HepG2 (cell line): ENCODE measurements around the gene TMEM50B. TPM values are rescaled to one million over a fixed set of nuclear protein-coding genes. Genes with fewer than 3 reads are reported as not detected.
A peak's percentile ranks its signal among the peaks of the same experiment; 100 is the strongest.

Source experiments
- CC2D1A ChIP-seq: sonication (generic); formaldehyde crosslinking; IDR thresholded peaks from 2 replicates; pipeline ENCODE4 v1.8.1; 2023; ENCODE audit warnings: mild to moderate bottlenecking, missing genetic modification reagents
- FOSL2 ChIP-seq: sonication (generic); formaldehyde crosslinking; IDR thresholded peaks from 2 replicates; pipeline ENCODE4 v1.4.0; 2020; ENCODE audit warnings: missing genetic modification reagents
- GTF3A ChIP-seq: sonication (generic); formaldehyde crosslinking; conservative IDR thresholded peaks from 2 replicates; pipeline ENCODE4 v1.4.0; 2020; ENCODE audit warnings: mild to moderate bottlenecking, missing genetic modification reagents
- HDAC2 ChIP-seq: sonication (generic); formaldehyde crosslinking; IDR thresholded peaks from 2 replicates; pipeline ENCODE4 v1.4.0; 2020; ENCODE audit warnings: missing genetic modification reagents
- KAT8 ChIP-seq: IDR thresholded peaks from 2 replicates; pipeline ENCODE4 v1.6.1; 2016; ENCODE audit warnings: missing genetic modification reagents, missing compliant biosample characterization
- MAFG ChIP-seq: sonication (generic); formaldehyde crosslinking; IDR thresholded peaks from 2 replicates; pipeline ENCODE4 v1.5.1; 2020; ENCODE audit warnings: mild to moderate bottlenecking, missing genetic modification reagents
- MED8 ChIP-seq: sonication (generic); formaldehyde crosslinking; IDR thresholded peaks from 2 replicates; pipeline ENCODE4 v1.8.1; 2023; ENCODE audit warnings: mild to moderate bottlenecking, missing genetic modification reagents; ENCODE audit not compliant: insufficient replicate concordance
- POLR2AphosphoS2 ChIP-seq: IDR thresholded peaks from 2 replicates; pipeline ENCODE4 v1.6.1; 2011; ENCODE audit warnings: low read depth, low read length, improper control_type of control experiment
- SAP130 ChIP-seq: IDR thresholded peaks from 2 replicates; pipeline ENCODE4 v1.6.1; 2016; ENCODE audit warnings: low read depth
- SATB2 ChIP-seq: sonication (generic); formaldehyde crosslinking; IDR thresholded peaks from 2 replicates; pipeline ENCODE4 v1.5.0; 2020; ENCODE audit warnings: missing genetic modification reagents
- TSC22D2 ChIP-seq: sonication (generic); formaldehyde crosslinking; IDR thresholded peaks from 2 replicates; pipeline ENCODE4 v1.5.1; 2020; ENCODE audit warnings: missing genetic modification reagents, mild to moderate bottlenecking, borderline replicate concordance
- ZNF10 ChIP-seq: sonication (generic); formaldehyde crosslinking; IDR thresholded peaks from 2 replicates; pipeline ENCODE4 v1.4.0; 2020; ENCODE audit warnings: mild to moderate bottlenecking, low read depth, missing genetic modification reagents, borderline replicate concordance
- ZNF543 ChIP-seq: sonication (generic); formaldehyde crosslinking; IDR thresholded peaks from 2 replicates; pipeline ENCODE4 v1.4.0; 2020; ENCODE audit warnings: mild to moderate bottlenecking, missing genetic modification reagents
- ZNF674 ChIP-seq: sonication (generic); formaldehyde crosslinking; IDR thresholded peaks from 2 replicates; pipeline ENCODE4 v1.5.0; 2020; ENCODE audit warnings: low read depth, mild to moderate bottlenecking, missing genetic modification reagents
- ZNF841 ChIP-seq: sonication (generic); formaldehyde crosslinking; IDR thresholded peaks from 2 replicates; pipeline ENCODE4 v1.8.1; 2023; ENCODE audit warnings: missing genetic modification reagents, borderline replicate concordance
- polyA plus RNA-seq, 8 experiments: library from polyadenylated mRNA; depleted of rRNA in 3 of 8; stranded (reverse) in 7 of 8; unstranded in 1 of 8; fragments of >200 nt; fragmentation: Illumina TruSeq in 4 of 8; extraction: Trizol in 4 of 8; gene quantifications; 2 replicates each; pipeline versions ENCODE4 v1.2.1 to v1.2.3, GENCODE V29; 2011 to 2016; ENCODE audit warnings: low read depth in 4 of 8, missing spikeins in 1 of 8, mixed read lengths in 1 of 8; ENCODE audit not compliant: insufficient read depth in 1 of 8
- total RNA-seq, 5 experiments: library from RNA; depleted of rRNA; stranded (reverse); fragments of >200 nt; fragmentation: Illumina TruSeq; extraction: Trizol; gene quantifications; 2 replicates each; pipeline ENCODE4 v1.2.3, GENCODE V29; 2016; ENCODE audit warnings: low read depth in 1 of 5
- TF ChIP-seq, protein P1 (sequence below): sonication (generic); formaldehyde crosslinking; IDR thresholded peaks from 2 replicates; pipeline ENCODE4 v1.4.0; 2020; ENCODE audit warnings: mild to moderate bottlenecking, missing genetic modification reagents, borderline replicate concordance
- TF ChIP-seq, protein P2 (sequence below): sonication (generic); formaldehyde crosslinking; IDR thresholded peaks from 2 replicates; pipeline ENCODE4 v1.5.0; 2020; ENCODE audit warnings: mild to moderate bottlenecking, missing genetic modification reagents
- TF ChIP-seq, protein P3 (sequence below): sonication (generic); formaldehyde crosslinking; IDR thresholded peaks from 2 replicates; pipeline ENCODE4 v1.4.0; 2020; ENCODE audit warnings: missing genetic modification reagents, borderline replicate concordance

The TMEM50B gene
- total and polyA plus RNA-seq, 2 of the 13 experiments (the other 11 are each of a cell fraction or from before 2014, with no cell fraction given), result 29.9 to 46.3 TPM

DNA sequence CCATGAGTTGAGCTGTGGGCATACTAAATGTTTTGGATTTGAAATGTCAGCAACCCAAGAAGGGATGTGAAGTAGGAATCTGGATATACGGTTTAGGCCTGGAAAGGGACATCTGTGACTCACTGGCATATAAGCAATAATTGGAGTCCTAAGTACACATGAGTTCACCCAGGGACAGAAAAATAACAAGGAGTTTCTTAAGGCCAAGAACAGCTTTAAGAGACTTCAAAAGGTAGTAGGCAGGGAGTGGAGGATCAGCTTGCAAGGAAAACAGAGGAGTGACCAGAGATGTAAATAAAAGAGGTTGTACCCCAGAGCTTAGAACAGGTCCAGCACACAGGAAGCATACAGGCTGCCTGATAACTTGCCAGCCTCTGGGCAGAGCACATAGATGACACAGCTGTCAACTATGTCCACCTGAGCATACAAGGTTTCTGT lies 28.1 kb downstream of the TMEM50B start (continued):
- TF ChIP-seq, protein P1, sequence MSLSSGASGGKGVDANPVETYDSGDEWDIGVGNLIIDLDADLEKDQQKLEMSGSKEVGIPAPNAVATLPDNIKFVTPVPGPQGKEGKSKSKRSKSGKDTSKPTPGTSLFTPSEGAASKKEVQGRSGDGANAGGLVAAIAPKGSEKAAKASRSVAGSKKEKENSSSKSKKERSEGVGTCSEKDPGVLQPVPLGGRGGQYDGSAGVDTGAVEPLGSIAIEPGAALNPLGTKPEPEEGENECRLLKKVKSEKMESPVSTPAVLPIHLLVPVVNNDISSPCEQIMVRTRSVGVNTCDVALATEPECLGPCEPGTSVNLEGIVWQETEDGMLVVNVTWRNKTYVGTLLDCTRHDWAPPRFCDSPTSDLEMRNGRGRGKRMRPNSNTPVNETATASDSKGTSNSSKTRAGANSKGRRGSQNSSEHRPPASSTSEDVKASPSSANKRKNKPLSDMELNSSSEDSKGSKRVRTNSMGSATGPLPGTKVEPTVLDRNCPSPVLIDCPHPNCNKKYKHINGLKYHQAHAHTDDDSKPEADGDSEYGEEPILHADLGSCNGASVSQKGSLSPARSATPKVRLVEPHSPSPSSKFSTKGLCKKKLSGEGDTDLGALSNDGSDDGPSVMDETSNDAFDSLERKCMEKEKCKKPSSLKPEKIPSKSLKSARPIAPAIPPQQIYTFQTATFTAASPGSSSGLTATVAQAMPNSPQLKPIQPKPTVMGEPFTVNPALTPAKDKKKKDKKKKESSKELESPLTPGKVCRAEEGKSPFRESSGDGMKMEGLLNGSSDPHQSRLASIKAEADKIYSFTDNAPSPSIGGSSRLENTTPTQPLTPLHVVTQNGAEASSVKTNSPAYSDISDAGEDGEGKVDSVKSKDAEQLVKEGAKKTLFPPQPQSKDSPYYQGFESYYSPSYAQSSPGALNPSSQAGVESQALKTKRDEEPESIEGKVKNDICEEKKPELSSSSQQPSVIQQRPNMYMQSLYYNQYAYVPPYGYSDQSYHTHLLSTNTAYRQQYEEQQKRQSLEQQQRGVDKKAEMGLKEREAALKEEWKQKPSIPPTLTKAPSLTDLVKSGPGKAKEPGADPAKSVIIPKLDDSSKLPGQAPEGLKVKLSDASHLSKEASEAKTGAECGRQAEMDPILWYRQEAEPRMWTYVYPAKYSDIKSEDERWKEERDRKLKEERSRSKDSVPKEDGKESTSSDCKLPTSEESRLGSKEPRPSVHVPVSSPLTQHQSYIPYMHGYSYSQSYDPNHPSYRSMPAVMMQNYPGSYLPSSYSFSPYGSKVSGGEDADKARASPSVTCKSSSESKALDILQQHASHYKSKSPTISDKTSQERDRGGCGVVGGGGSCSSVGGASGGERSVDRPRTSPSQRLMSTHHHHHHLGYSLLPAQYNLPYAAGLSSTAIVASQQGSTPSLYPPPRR (CRISPR knock-in tag), result no peak
- TF ChIP-seq KAT8 (CRISPR knock-in tag) (no peak), ZNF543 (no peak), ZNF841 (no peak), MAFG (CRISPR knock-in tag) (no peak), MED8 (CRISPR knock-in tag) (no peak), CC2D1A (CRISPR knock-in tag) (no peak), GTF3A (CRISPR knock-in tag) (no peak), ZNF10 (CRISPR knock-in tag) (no peak), ZNF674 (CRISPR knock-in tag) (no peak), TSC22D2 (CRISPR knock-in tag) (no peak), FOSL2 (CRISPR knock-in tag) (0 out of 2 replicates have a peak, but pooled peaks have one; percentile 44), POLR2AphosphoS2 (no peak), HDAC2 (no peak), SATB2 (no peak), SAP130 (CRISPR knock-in tag) (peak; percentile 27; the same call in 1 of the 2 replicates)
- TF ChIP-seq, protein P2, sequence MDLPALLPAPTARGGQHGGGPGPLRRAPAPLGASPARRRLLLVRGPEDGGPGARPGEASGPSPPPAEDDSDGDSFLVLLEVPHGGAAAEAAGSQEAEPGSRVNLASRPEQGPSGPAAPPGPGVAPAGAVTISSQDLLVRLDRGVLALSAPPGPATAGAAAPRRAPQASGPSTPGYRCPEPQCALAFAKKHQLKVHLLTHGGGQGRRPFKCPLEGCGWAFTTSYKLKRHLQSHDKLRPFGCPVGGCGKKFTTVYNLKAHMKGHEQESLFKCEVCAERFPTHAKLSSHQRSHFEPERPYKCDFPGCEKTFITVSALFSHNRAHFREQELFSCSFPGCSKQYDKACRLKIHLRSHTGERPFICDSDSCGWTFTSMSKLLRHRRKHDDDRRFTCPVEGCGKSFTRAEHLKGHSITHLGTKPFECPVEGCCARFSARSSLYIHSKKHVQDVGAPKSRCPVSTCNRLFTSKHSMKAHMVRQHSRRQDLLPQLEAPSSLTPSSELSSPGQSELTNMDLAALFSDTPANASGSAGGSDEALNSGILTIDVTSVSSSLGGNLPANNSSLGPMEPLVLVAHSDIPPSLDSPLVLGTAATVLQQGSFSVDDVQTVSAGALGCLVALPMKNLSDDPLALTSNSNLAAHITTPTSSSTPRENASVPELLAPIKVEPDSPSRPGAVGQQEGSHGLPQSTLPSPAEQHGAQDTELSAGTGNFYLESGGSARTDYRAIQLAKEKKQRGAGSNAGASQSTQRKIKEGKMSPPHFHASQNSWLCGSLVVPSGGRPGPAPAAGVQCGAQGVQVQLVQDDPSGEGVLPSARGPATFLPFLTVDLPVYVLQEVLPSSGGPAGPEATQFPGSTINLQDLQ (CRISPR knock-in tag), result no peak
- TF ChIP-seq, protein P3, sequence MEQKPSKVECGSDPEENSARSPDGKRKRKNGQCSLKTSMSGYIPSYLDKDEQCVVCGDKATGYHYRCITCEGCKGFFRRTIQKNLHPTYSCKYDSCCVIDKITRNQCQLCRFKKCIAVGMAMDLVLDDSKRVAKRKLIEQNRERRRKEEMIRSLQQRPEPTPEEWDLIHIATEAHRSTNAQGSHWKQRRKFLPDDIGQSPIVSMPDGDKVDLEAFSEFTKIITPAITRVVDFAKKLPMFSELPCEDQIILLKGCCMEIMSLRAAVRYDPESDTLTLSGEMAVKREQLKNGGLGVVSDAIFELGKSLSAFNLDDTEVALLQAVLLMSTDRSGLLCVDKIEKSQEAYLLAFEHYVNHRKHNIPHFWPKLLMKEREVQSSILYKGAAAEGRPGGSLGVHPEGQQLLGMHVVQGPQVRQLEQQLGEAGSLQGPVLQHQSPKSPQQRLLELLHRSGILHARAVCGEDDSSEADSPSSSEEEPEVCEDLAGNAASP (CRISPR knock-in tag), result peak; percentile 45; the same call in 1 of the 2 replicates
